Astrocyte (in vitro differentiated cells and primary cell): ENCODE results near the gene BAIAP3. TPM values are rescaled to one million over a fixed set of nuclear protein-coding genes. Genes with fewer than 3 reads are reported as not detected.

Experiments
- DNase-seq: peaks from one replicate; pipeline ENCODE4 v3.0.0-alpha.2; 2010; ENCODE audit warnings: low read depth
- FAIRE-seq: peaks from 2 replicates; lab custom pipeline; 2011; peaks lifted over from hg19 to GRCh38; lab: Jason Lieb, UNC
- H2AFZ ChIP-seq: 2 replicates; pipeline ENCODE4 v1.6.0; 2012; ENCODE audit warnings: low read depth, low read length, inconsistent platforms
- H3K27ac ChIP-seq: 2 replicates; pipeline ENCODE4 v1.5.1; 2011; ENCODE audit warnings: low read depth, low read length, inconsistent platforms
- H3K27me3 ChIP-seq: 2 replicates; pipeline ENCODE4 v1.6.0; 2011; ENCODE audit warnings: low read length, inconsistent platforms; ENCODE audit not compliant: insufficient read depth
- H3K36me3 ChIP-seq: 2 replicates; pipeline ENCODE4 v1.5.1; 2011; ENCODE audit warnings: low read length, inconsistent platforms; ENCODE audit not compliant: insufficient read depth
- H3K4me1 ChIP-seq: 2 replicates; pipeline ENCODE4 v1.5.1; 2011; ENCODE audit warnings: low read length, inconsistent platforms; ENCODE audit not compliant: insufficient read depth
- H3K4me2 ChIP-seq: 2 replicates; pipeline ENCODE4 v1.6.0; 2012; ENCODE audit warnings: low read length, inconsistent platforms
- H3K4me3 ChIP-seq: 2 replicates; pipeline ENCODE4 v1.5.1; 2011; ENCODE audit warnings: low read depth, mild to moderate bottlenecking, low read length, inconsistent platforms; ENCODE audit not compliant: insufficient read depth
- H3K79me2 ChIP-seq: 2 replicates; pipeline ENCODE4 v1.6.0; 2012; ENCODE audit warnings: mild to moderate bottlenecking, low read length, inconsistent platforms; ENCODE audit not compliant: insufficient read depth
- H3K9ac ChIP-seq: 2 replicates; pipeline ENCODE4 v1.6.0; 2012; ENCODE audit warnings: mild to moderate bottlenecking, low read length, inconsistent platforms
- H3K9me3 ChIP-seq: 2 replicates; pipeline ENCODE4 v1.5.1; 2012; ENCODE audit warnings: low read depth, mild to moderate bottlenecking, low read length, inconsistent platforms; ENCODE audit not compliant: insufficient read depth
- H4K20me1 ChIP-seq: 2 replicates; pipeline ENCODE4 v1.6.0; 2012; ENCODE audit warnings: low read length, inconsistent platforms; ENCODE audit not compliant: insufficient read depth
- H3K27ac Mint-ChIP-seq: one replicate; pipeline ENCODE4 v1.8.0; 2021; ENCODE audit warnings: mild to moderate bottlenecking, mixed read lengths; ENCODE audit not compliant: unreplicated experiment
- H3K27me3 Mint-ChIP-seq: one replicate; pipeline ENCODE4 v1.8.0; 2021; ENCODE audit warnings: low read depth, mixed read lengths; ENCODE audit not compliant: unreplicated experiment
- H3K36me3 Mint-ChIP-seq: one replicate; pipeline ENCODE4 v1.8.0; 2021; ENCODE audit warnings: low read depth, mixed read lengths; ENCODE audit not compliant: unreplicated experiment
- H3K4me1 Mint-ChIP-seq: one replicate; pipeline ENCODE4 v1.8.0; 2021; ENCODE audit warnings: low read depth, mixed read lengths; ENCODE audit not compliant: unreplicated experiment
- H3K4me3 Mint-ChIP-seq: one replicate; pipeline ENCODE4 v1.8.0; 2021; ENCODE audit warnings: mild to moderate bottlenecking, moderate library complexity, mixed read lengths; ENCODE audit not compliant: unreplicated experiment
- H3K9me3 Mint-ChIP-seq: one replicate; pipeline ENCODE4 v1.8.0; 2021; ENCODE audit warnings: mild to moderate bottlenecking, mixed read lengths; ENCODE audit not compliant: unreplicated experiment
- CTCF ChIP-seq: IDR thresholded peaks from 2 replicates; pipeline ENCODE4 v1.5.1; 2011; ENCODE audit warnings: low read depth, mild to moderate bottlenecking, inconsistent platforms, low read length, moderate library complexity; ENCODE audit not compliant: insufficient read depth
- EZH2 ChIP-seq: IDR thresholded peaks from 2 replicates; pipeline ENCODE4 v1.6.1; 2012; ENCODE audit warnings: mild to moderate bottlenecking, low read length, inconsistent platforms; ENCODE audit not compliant: insufficient read depth
- total RNA-seq: library from RNA; stranded (reverse); gene quantifications from 2 replicates; pipeline ENCODE4 v1.2.1, GENCODE V29; 2021

Gene BAIAP3
- total RNA-seq, 1 donor from 2014 or later: 2.6 TPM

GRCh38 chr16:1375741-1376410 is 42.4 kb downstream of the BAIAP3 start:
- H4K20me1 ChIP-seq: peaks cover 22% of the 10 kb centered on the region
- H3K36me3 Mint-ChIP-seq: peaks cover 4% of the 10 kb centered on the region
- no peak for DNase-seq
- no peaks in the 10 kb centered on the region for H3K9me3 Mint-ChIP-seq
- no peak overlapping the region for H3K9ac ChIP-seq
- TF ChIP-seq EZH2: no peak
- TF ChIP-seq CTCF: no peak
- peaks cover 2% of the 10 kb centered on the region for H3K4me1 Mint-ChIP-seq
- H2AFZ ChIP-seq: no peak overlapping the region
- no peak overlapping the region for H3K27ac ChIP-seq
- no peak overlapping the region for H3K27ac Mint-ChIP-seq
- H3K4me3 Mint-ChIP-seq: no peak overlapping the region
- no peak for FAIRE-seq
- peaks cover 5% of the 10 kb centered on the region for H3K79me2 ChIP-seq
- H3K4me2 ChIP-seq: no peak overlapping the region
- H3K4me3 ChIP-seq: no peak overlapping the region
- no peaks in the 10 kb centered on the region for H3K9me3 ChIP-seq
- H3K27me3 Mint-ChIP-seq: peaks cover 3% of the 10 kb centered on the region
- peaks cover 11% of the 10 kb centered on the region for H3K4me1 ChIP-seq
- H3K27me3 ChIP-seq: no peaks in the 10 kb centered on the region
- no peaks in the 10 kb centered on the region for H3K36me3 ChIP-seq

GRCh38 chr16:1377406-1378010 is 44.1 kb downstream of the BAIAP3 start:
- TF ChIP-seq CTCF: no peak
- no peak for TF ChIP-seq EZH2
- Histone ChIP-seq H3K36me3 (no peaks in the 10 kb centered on the region), H3K27ac (no peak overlapping the region), H3K4me1 (peaks cover 11% of the 10 kb centered on the region), H3K9me3 (no peaks in the 10 kb centered on the region), H2AFZ (no peak overlapping the region), H3K79me2 (peaks cover 5% of the 10 kb centered on the region), H3K4me2 (no peak overlapping the region), H3K4me3 (no peak overlapping the region), H3K27me3 (no peaks in the 10 kb centered on the region), H3K9ac (no peak overlapping the region), H4K20me1 (peaks cover 22% of the 10 kb centered on the region)
- Mint-ChIP-seq H3K27ac (no peak overlapping the region), H3K27me3 (peaks cover 3% of the 10 kb centered on the region), H3K9me3 (no peaks in the 10 kb centered on the region), H3K36me3 (peaks cover 5% of the 10 kb centered on the region), H3K4me3 (no peak overlapping the region), H3K4me1 (peaks cover 2% of the 10 kb centered on the region)
- FAIRE-seq (no peak), DNase-seq (no peak)
